HFF-Myc (cell line): ENCODE data around the gene METRNL.
"Not testable (repeated sequence)": the region's sequence is repeated elsewhere in the genome, so short reads cannot be mapped to it uniquely, and the experiment has no call there.

Experiments used
- DNase-seq: peaks from one replicate; pipeline ENCODE4 v3.0.0-alpha.2; 2011; ENCODE audit warnings: low read depth; ENCODE audit errors: extremely low read depth
- H3K4me3 ChIP-seq: replicated peaks from 2 replicates; pipeline ENCODE4 v1.5.1; 2011; ENCODE audit warnings: low read depth, mild to moderate bottlenecking, control low read depth, low read length
- TF ChIP-seq, protein P1 (sequence below): IDR thresholded peaks from 2 replicates; pipeline ENCODE4 v1.5.1; 2012; ENCODE audit warnings: mild to moderate bottlenecking, low read depth, low read length, control low read depth; ENCODE audit errors: missing control alignments

METRNL gene

DNA sequence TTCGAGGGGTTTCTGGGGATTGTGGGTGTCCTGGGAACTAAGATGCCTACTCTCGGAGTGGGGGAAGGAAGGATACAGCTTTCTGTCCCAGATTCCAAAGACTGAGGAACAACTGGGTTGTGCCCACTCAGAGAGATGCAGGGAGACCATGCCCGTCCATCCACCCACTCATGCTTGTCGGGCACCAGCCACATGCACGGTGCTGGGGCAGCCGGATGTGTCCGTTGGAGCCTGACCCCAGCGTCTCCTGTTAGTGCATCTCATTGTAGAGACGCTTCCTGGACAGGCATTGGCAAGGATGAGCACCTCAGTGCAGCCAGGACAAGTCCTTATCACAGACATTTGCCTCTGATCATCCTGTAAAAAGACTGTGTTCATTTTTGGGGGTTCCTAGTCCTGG lies 58.1 kb downstream of the METRNL start:
- DNase-seq = no peak
- no peak overlapping the region for H3K4me3 ChIP-seq
- TF ChIP-seq, protein P1, sequence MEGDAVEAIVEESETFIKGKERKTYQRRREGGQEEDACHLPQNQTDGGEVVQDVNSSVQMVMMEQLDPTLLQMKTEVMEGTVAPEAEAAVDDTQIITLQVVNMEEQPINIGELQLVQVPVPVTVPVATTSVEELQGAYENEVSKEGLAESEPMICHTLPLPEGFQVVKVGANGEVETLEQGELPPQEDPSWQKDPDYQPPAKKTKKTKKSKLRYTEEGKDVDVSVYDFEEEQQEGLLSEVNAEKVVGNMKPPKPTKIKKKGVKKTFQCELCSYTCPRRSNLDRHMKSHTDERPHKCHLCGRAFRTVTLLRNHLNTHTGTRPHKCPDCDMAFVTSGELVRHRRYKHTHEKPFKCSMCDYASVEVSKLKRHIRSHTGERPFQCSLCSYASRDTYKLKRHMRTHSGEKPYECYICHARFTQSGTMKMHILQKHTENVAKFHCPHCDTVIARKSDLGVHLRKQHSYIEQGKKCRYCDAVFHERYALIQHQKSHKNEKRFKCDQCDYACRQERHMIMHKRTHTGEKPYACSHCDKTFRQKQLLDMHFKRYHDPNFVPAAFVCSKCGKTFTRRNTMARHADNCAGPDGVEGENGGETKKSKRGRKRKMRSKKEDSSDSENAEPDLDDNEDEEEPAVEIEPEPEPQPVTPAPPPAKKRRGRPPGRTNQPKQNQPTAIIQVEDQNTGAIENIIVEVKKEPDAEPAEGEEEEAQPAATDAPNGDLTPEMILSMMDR = no peak

DNA sequence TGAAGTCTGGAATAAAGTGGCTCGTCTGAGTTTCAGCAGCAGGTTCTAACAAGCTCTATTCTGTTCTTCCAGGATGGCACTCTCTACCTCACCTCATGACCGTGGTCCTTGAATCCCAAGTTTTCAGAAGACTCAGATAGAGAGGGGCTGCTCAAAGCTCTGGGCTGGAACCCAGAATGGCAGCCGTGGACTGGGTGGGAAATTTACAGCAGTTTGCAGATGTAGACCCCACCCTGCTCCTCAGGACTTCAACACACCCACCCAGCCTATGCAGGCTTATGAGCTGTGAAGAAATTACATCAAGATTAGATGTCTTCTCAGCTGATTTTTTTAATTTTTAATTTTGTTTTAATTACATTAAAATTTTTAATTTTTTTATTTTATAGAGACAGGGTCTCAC lies 59.4 kb downstream of the METRNL start:
- no peak overlapping the region for H3K4me3 ChIP-seq
- TF ChIP-seq, protein P1 = no peak
- no peak for DNase-seq

DNA sequence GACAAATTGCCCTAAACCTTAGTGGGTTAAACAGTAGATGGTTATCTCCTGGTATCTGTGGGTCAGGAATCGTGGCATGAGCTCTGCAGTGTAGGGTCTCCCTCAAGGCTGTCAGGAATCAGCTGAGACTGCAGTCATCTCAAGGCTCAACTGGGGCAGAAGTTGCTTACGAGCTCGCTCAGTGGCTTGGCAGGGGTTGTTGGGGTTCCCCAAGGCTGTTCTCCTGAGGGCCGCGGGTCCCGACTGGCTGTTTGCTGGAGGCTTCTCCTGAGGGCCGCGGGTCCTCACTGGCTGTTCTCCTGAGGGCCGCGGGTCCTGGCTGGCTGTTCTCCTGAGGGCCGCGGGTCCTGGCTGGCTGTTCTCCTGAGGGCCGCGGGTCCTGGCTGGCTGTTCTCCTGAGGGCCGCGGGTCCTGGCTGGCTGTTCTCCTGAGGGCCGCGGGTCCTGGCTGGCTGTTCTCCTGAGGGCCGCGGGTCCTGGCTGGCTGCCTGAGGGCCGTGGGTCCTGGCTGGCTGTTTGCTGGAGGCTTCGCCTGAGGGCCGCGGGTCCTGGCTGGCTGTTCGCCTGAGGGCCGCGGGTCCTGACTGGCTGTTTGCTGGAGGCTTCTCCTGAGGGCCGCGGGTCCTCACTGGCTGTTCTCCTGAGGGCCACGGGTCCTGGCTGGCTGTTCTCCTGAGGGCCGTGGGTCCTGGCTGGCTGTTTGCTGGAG lies 60.3 kb downstream of the METRNL start:
- H3K4me3 ChIP-seq, DNase-seq: not testable (repeated sequence)

DNA sequence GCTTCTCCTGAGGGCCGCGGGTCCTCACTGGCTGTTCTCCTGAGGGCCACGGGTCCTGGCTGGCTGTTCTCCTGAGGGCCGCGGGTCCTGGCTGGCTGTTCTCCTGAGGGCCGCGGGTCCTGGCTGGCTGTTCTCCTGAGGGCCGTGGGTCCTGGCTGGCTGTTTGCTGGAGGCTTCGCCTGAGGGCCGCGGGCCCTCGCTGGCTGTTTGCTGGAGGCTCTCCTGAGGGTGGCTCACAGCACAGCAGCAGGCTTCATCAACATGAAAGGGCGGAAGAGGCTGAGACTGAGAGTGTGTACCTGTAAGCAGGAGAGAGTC lies 60.8 kb downstream of the METRNL start:
- not testable (repeated sequence) for DNase-seq

DNA sequence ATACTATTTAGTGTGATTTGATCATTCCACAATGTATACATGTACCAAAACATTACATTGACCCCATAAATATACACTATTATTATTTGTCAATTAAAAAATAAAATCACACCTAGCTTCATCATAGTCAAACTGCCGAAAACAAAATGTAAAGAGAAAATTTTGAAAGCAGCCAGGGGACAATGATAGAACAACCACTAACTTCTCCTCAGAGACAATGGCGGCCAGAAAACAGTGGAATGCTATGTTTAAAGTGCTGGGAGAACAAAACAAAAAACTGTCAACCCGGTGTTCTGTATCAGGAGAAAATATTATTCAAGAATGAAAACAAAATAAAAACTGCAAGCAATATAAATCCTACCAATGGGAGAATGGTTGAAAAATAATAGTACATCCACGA lies 63.2 kb downstream of the METRNL start:
- TF ChIP-seq, protein P1 = no peak
- DNase-seq = no peak
- no peak overlapping the region for H3K4me3 ChIP-seq

More for the DNA sequence above, 60.8 kb downstream of the METRNL start:
- H3K4me3 ChIP-seq = not testable (repeated sequence)

DNA sequence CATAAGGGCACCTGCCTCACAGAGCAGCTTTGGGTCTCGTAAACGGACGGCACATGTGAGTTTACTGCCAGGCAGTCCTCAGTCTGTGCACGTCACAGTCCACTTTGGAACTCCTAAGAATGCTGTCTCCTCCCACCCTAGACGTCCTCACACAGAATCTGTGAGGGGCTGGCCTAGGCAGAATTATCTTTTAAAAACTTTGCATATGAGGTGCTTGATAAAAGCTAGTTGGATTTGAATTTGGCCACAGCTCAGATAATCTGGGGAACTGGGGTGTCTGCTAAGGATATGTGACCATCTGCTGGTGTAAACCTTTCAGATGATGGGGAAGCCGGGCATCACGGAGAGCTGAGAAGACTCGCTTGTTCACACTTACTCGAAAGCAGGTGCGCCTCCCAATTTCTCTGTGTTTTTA lies 64.4 kb downstream of the METRNL start:
- H3K4me3 ChIP-seq = no peak overlapping the region
- DNase-seq = no peak
- TF ChIP-seq, protein P1 = no peak
